NCI-H2171 treated with DMSO at 0.1 percent for 48 hours (cell line): ENCODE data around the gene ZSCAN26.
"Not testable (repeated sequence)": the region's sequence is repeated elsewhere in the genome, so short reads cannot be mapped to it uniquely, and the experiment has no call there.

Source experiments
- DNase-seq: peaks from one replicate; lab custom pipeline; 2025; lab: John Stamatoyannopoulos, UW

ZSCAN26 gene

GRCh38 chr6:28257042-28257441 is 9.9 kb upstream of the ZSCAN26 start:
- DNase-seq = no peak

DNA sequence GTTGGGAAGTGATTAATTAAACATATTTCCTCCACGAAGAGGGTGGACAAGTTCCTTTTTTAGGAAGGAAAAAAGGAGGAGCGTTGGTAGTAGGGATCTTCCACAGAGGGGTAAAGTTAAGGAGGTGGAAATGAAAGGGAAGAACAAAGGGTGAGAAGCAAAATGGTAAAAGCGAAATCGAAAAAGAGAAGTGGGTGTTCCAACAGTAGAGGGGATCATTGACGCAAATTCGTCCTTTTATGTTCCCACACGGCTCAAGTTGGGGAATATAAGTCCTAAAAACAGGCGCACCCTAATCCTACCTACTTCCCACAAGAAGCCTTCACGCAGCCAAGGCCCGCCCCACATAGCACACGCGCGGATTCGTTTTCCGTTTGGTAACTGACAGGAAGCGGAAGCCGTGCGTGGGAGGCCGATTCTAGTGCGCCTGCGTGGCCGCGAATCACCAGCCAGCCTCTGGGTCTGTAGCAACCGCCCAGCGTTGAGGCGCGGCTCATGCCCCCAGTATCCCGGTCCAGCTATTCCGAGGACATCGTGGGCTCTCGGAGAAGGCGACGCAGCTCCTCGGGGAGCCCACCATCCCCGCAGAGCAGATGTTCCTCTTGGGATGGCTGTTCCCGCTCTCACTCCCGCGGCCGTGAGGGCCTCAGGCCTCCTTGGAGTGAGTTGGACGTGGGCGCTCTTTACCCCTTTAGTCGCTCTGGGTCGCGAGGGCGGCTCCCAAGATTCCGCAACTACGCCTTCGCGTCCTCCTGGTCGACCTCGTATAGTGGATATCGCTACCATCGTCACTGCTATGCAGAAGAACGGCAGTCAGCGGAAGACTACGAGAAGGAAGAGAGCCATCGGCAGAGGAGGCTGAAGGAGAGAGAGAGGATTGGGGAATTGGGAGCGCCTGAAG is 7.8 kb upstream of the ZSCAN26 start, which contains the start of gene NKAPL:
Gene NKAPL (plus strand): TSS at position 421 of the 901 bp plus-strand sequence. CDS start 75 bp downstream, at position 496.
- no peak for DNase-seq

- DNase-seq = no peak
Measured at GRCh38 chr6:28263922-28264321, 3.0 kb upstream of the ZSCAN26 start.

- DNase-seq = no peak
Measured at GRCh38 chr6:28264834-28265401, 2.0 kb upstream of the ZSCAN26 start.

- no peak for DNase-seq
Measured at GRCh38 chr6:28266563-28266961, 381 bp upstream of the ZSCAN26 start.

DNA sequence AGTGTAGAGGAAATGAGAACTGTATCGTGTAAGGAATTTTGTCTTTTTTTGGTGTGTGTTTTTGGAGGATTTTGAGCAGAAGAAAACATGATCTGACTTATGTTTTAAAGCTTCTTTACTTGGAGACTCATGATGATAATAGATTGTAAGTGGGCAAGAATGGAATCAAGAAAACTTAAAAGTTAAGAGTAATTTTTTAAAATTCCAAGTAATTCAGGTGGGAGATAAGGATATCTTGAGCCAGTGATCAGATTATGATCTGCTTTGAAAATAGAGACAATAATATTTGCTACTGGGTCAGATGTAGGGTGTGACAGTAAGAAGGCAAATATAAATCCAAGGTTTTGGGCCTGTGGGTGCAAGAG is 734 bp downstream of the ZSCAN26 start:
- no peak for DNase-seq

DNA sequence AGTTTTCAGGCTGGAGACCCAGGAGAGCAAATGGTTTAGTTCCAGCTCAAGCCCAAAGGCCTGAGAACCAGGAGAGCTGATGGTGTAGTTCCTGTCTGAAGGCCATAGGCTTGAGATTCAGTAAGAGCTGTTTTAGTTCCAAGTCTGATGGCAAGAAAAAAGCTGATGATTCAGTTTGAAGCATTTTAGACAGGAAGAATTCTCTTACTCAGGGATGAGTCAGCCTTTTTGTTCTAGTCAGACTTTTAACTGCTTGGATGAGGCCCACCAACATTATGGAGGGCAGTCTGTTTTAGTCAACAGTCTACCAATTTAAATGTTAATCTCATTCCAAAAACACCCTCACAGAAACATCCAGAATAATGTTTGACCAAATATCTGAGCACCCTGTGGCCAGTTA is 2.5 kb downstream of the ZSCAN26 start:
- no peak for DNase-seq

DNA sequence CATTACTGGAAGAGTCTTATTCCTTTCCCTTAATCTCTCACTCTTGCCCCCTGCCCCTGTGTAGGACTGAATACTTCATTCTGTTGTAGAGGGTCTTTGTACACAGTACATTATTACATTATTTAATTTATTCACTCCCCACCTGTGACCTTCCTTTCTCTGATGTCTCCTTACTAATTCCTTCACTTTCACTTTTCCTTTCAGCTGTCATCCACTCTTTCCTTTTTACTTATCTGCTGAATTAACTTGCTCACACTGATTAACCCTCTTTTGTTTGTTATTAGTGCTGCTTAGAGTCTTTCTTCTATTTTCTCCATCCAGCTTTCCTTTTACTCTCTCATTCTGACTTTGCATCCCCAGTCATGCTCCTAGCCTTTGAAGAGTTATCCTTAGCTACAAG is 7.9 kb downstream of the ZSCAN26 start:
- DNase-seq = no peak

DNA sequence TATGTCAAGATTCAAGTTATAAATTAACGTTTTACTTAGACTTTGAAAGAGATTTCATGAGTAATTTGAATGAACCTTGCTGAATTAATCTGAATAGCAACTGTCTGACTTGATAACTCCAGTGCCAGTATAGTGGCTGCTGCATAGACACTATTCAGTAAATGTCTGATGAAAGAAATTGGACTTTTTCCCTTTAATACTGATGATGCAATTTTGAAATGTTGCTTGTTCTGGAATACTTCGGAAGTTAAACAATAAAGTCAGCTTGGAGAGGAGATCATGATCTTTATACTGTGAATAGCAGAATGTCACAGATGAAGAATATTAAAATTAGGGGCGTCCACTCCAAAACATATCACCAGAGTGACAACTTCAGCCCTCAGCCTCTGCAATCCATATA is 10.8 kb downstream of the ZSCAN26 start:
- DNase-seq = no peak

- DNase-seq = no peak
Measured at GRCh38 chr6:28280595-28281287, 13.8 kb downstream of the ZSCAN26 start.

DNA sequence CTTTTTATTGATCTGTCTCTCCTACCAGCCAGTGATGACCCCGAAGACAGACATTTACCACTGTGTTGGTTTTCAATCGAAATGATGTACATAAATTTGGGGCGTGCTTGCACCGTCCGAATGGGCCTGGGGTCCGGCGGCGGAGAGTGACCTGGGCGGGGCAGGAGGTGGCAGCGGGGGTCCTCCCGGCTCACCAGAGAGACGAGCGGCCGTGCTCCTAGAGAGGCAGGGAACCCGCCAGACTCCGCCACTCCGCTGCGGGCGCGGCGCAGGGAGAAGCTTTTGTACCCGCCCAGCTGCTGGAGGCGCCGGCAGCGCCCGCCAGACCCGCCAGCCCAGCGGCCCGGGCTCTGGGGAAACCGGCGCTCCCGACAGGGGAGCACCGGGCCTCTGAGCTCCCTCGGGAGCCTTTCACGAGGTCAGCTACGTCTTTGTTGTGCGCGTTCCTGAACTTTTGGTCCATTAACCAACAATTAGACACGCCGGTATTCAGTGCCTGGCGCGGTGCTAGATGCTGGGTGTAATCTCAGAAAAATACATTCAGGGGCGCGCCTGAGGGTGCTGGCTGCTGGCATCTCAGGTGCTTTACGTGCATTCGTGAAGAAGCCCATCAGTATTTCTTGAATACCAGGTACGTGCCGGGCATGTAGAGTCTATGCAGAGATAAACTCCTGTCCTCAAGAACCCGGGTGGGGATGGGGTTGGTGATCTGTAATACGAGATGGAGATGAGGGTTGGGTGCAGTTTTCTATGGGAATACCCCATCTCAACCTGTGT is 14.5 kb downstream of the ZSCAN26 start, which contains the start of gene PGBD1:
Gene PGBD1 (plus strand): TSS at position 285 of the 777 bp plus-strand sequence. CDS start 2,242 bp downstream, outside the sequence.
- peak; percentile 82 for DNase-seq

GRCh38 chr6:28282926-28283325 is 16.0 kb downstream of the ZSCAN26 start:
- no peak for DNase-seq

- DNase-seq = no peak
Measured at GRCh38 chr6:28291573-28291972, 24.6 kb downstream of the ZSCAN26 start.

- DNase-seq = no peak
Measured at GRCh38 chr6:28295326-28295725, 28.4 kb downstream of the ZSCAN26 start.

DNA sequence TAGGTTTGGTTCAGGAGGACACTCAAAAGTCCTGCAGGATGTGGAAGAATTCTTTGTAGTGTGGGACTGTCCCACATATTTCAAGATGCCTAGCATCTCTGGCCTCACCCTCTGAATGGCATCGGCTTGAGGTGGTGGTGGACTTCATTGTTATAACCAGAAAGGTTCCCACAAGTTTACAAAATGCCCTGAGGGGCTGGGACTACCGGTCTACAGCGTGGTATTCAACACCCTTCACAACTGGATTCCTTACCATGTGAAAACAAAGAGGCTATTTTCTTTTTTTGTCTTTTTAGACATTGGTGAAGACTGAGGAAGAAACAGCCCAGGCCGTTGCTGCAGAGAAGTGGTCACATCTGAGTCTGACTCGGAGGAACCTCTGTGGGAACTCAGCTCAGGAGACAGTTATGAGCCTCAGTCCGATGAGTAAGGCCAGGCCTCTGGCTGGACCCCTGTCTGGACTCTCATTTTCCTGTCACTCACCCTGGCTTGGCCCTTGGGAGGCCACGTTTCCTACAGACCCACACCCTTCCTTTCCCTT is 29.6 kb downstream of the ZSCAN26 start:
- DNase-seq = no peak

GRCh38 chr6:28303570-28303969 is 36.6 kb downstream of the ZSCAN26 start:
- no peak for DNase-seq

DNA sequence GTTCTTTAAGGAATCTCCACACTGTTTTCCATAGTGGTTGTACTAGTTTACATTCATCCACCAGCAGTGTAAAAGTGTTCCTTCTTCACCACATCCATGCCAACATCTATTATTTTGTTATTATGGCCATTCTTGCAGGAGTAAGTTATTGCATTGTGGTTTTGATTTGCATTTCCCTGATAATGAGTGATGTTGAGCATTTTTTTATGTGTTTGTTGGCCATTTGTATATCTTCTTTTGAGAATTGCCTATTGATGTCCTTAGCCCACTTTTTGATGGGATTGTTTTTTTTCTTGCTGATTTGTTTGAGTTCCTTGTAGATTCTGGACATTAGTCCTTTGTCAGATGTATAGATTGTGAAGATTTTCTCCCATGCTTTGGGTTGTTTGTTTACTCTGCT is 39.4 kb downstream of the ZSCAN26 start:
- DNase-seq = not testable (repeated sequence)

DNA sequence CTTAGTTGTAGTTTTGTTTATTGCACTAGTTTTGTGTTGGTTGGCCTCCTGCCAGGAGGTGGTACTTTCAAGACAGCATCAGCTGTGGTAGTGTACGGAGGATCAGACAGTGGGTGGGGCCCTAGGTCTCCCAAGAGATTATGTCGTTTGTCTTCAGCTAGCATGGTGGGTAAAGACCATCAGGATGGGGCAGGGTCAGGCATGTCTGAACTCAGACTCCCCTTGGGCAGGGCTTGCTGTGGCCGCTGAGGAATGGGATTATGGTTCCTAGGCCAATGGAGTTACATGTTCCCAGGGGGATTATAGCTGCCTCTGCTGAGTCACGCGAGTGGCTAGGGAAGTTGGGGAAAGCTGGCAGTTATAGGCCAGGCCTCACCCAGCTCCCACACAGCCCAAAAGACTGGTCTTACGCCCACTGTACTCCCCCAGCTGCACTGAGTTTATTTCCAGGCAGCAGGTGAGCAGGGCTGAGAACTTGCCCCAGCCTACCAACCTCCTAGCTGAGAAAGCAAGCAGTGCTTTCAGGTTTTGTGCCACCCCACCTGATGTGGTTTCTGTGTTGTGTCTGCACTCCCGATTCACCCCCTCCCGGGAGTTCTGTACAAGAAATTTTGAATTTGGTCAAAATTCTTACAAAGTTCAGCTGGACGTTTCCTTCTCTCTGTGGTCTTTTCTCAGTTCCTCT is 44.3 kb downstream of the ZSCAN26 start:
- peak; percentile 87 for DNase-seq

GRCh38 chr6:28312939-28313338 is 46.0 kb downstream of the ZSCAN26 start:
- no peak for DNase-seq

DNA sequence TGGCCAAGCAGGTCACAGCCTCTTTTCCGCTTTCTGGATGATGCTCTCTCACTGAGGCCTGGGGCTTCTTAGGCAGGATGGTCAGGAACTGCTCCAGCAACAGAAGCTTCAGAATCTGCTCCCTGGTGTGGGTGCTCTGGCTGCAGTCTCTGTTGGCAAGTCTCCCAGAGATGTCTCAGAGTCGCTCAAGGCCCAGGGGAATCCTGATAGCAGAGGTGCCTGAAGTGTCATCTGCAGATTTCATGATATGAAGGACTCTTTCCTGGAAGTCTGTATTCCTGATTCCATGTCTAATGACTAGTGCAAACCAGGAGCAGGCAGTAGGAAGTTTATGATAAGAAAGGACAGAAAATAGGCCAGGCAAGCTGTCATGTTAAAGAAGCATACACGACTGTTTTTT is 48.7 kb downstream of the ZSCAN26 start:
- peak; percentile 40 for DNase-seq

DNA sequence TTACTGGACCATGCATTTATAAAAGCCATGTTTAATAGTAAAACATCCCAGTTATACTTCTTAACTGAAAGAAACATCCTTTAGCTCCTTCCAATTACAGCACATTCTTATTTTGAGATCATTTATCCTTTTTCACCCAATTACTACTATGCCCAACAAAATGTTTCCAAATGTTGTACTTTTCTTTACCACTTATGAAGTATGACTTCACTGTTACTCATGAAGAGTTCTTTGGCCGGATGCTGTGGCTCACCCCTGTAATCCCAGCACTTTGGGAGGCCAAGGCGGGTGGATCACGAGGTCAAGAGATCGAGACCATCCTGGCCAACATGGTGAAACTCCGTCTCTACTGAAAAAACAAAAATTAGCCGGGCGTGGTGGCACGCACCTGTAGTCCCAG is 50.9 kb downstream of the ZSCAN26 start:
- DNase-seq = not testable (repeated sequence)
